HG02885 (cell line): ENCODE data around the gene TMED7.
A peak's percentile ranks its signal among the peaks of the same experiment; 100 is the strongest.
"Not testable (repeated sequence)": the region's sequence is repeated elsewhere in the genome, so short reads cannot be mapped to it uniquely, and the experiment has no call there.

Source experiments
- ATAC-seq: cut with Tn5 transposase; IDR thresholded peaks from one replicate; pipeline ENCODE4 v1.9.1; 2021; ENCODE audit warnings: mild to moderate bottlenecking; ENCODE audit not compliant: unreplicated experiment, poor library complexity

TMED7 gene

DNA sequence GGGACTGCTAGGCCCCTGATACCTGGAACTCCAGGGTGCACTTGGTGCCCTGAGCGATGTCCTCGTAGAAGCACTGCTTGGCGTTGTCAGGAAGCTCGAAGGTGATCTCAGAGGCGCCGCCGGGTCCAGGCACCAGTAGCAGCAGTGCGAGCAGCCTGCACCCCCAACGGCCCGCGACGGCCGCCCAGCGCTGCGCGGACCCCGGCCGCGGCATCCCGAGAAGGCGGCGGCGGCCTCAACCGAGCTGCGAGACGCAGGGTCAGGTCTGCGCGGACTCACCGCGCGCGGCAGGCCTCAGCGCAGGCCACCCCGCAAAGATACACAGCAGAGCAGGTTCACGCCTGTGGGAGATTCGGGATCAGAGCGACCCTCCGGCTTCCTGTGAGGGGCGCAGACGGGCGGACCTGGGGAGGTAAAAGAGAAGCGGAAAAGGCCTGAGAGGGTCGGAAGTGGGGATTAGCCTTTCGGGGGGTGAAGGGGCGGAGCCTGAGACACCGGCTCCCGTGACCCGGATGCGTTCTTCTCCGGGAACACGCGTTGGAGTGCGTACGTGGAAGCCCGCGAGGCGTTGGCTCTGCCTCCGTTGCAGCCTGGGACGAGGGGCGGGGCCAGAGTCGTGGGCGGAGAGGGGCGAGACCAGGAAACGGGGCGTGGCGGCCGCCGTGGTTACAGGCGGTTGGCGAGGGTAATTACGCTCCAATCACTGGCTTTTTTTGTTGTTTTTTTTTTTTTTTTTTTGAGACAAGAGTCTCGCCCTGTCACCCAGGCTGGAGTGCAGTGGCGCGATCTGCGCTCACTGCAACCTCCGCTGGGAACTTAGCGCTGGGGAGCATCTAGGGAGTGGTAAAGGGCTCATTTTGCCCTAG lies at the start of gene TMED7:
TSS of gene TMED7 (minus strand) at position 458 of the 866 bp plus-strand sequence. CDS start at position 214, 244 bp downstream.
- peak; percentile 88 for ATAC-seq

DNA sequence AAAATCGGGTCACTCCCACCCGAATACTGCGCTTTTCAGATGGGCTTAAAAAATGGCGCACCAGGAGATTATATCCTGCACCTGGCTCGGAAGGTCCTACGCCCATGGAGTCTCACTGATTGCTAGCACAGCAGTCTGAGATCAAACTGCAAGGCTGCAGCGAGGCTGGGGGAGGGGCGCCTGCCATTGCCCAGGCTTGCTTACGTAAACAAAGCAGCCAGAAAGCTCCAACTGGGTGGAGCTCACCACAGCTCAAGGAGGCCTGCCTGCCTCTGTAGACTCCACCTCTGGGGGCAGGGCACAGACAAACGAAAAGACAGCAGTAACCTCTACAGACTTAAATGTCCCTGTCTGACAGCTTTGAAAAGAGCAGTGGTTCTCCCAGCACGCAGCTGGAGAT lies 48.9 kb upstream of the TMED7 start:
- not testable (repeated sequence) for ATAC-seq

DNA sequence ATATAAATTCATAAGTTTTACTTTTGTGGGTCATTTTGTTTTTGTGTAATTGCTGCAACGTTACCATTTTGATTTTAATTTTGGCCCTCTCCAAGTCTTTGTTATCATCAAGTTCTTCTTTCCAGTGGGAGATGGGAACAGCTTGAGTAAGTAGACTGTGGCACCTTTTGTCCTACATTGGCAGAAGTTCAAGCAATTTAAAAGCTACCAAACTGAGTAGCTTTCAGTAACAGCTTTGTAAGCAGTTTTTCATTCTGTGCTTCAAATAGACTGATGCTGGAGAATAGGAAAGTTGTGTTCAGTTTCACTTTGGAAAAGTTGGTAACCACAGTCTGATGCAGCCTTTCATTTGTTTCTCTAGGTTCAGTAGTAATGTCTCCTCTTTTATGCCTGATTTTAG lies 47.8 kb upstream of the TMED7 start:
- no peak for ATAC-seq

DNA sequence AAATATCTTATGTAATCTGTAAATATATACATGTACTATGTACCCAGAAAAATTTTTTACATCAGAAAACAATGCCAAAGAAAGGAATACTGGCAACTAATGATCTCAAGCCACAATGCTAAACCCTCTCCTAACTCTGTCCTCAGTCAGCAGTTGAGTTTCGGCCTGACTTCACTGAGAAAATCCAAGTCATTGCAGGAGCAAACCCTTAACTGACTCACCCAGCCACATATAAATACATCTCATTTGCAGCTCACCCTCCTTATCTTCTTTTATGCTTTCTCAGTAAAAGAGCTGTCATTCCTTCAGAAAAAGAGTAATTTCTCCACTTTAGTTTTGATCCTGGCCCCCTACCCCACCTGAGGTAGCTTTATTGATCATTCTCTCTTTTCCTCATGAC lies 46.1 kb upstream of the TMED7 start:
- ATAC-seq = no peak

DNA sequence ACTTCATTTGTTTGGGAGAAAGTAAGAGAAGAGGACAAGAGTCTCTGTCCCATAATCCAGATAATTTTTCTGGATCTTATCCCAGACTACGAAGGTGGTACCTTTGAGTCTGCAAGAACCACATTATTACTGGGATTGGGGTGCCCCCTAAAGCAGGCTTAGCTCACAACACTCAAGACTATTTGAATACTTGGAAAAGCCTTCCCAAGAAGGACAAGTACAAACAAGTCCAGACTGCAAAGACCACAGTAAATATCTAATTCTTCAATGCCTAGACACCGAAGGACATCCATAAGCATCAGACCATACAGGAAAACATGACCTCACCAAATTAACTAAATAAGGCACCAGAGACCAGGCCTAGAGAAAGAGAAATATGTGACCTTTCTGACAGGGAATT lies 40.2 kb upstream of the TMED7 start:
- ATAC-seq = no peak

DNA sequence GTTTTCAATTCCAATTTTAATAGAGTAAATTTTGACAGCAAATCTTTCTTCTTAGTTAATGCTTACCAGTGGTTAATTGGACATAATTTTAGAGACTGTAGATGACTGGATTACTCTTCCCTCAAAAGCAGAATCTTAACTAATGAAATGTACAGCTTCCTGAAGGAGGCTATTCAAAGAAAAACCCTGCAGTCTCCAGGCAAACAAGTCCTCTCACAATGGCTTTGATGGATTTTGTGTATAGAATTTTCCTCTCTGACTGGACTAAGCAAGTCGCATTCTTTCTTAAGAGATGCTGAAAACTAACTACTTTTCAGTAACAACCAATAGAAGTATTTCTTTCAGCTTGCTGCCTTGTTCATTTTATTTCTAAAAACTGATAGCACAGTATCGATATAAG lies 35.7 kb upstream of the TMED7 start:
- no peak for ATAC-seq

DNA sequence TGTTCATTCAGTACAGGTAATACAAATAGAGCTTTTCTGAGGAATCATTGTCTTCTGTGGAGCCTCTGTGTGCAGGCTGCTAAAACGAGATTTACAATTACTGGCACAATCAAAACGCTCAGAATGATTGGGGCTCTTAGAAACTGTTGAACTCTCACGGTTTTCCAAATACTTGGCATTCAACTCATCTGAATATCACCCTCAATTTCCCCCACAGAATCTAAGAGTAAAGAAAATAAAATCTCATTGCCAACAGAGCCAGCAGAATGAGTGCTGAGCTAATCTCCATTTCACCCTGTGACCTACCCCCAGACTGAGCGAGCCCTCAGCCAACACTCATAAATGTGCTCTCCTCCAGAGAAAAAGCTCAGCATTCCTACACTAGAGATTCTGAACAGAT lies 35.3 kb upstream of the TMED7 start:
- no peak for ATAC-seq

DNA sequence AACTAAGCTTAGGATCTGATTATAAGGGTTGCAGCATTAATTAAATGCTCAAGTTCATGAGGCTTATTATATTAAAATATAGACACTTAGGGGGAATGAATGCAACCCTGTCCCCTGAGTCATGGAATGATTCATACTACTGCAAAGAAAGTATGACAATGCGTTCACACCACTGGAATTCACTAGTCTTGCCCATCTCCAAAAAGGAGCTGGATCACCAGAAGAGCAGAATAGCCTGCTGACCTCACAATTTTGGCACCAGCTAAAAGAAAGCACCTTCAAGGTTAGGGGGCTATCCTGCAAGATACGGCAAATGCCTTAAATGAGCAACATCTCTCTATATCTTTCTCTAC lies 32.0 kb upstream of the TMED7 start:
- ATAC-seq = no peak

DNA sequence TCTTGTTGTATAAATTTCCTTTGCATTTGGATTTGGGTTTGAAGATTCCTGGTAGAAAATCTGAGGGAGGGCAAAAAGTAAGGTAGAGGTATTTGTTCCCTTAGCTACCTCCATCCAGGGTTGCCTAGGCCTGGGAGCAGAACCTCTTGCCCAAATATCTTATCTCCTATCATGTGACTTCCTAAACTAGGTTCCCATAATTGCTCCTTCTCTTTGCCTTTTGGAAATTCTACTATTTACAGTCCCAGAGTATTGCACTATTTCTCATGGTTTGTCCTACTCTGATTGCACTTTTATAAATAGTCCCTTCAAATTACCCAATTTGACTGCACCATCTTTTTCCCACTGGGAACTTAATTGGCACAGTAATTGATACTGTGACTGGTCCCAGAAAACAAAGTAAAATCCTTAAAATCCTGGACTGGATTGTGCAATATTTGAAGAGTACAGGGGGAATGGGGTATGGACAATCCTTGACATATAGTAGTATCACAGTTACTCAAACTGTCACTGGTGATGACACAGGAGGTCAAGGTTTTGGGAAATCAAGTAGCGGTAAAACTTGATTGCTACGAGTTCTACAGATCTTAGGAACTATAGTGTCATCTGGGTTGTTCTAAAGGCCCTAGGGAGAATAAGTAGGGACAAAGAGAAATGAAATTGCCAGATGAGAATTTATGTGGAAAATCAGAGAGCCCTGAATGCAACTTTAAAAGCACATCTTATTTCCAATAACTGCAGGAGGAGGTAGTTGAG lies 31.5 kb upstream of the TMED7 start:
- no peak for ATAC-seq

DNA sequence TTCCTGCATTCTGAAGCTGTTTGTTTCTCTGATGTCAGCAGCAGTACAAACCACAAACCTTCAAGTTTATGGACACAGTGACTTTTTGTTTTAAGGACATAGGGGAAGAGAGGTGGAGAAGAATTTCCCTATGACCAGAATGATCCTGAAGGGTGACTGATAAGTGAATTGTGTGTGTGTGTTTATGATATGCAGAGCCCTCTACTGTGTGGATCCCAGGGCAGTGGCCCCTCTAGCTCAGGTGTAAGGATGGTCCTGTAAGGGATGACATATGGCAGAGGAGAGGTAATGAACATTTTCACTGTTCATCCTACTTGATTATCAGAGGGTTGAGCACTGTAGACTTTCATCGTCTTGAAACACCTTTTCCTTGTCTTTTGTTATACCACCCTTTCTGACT lies 30.6 kb upstream of the TMED7 start:
- ATAC-seq = no peak

DNA sequence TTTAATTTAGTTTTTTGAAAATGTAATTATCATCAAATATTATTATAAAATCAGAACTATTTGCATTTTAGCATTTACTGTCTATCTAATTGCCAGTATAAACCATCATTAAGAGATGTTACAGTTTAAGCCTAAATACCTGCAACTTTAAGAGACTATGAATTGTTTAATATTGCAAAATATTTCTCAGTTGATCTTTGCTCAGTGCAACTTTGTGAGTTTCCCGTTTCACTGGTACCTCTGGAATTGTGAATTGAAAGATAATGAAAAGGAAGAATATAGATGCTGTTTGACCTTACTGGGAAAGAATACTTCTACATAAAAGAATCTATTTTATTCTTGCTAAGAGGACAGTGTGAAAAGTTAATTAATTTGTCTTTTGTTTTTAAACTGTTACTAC lies 30.2 kb upstream of the TMED7 start:
- ATAC-seq = no peak

DNA sequence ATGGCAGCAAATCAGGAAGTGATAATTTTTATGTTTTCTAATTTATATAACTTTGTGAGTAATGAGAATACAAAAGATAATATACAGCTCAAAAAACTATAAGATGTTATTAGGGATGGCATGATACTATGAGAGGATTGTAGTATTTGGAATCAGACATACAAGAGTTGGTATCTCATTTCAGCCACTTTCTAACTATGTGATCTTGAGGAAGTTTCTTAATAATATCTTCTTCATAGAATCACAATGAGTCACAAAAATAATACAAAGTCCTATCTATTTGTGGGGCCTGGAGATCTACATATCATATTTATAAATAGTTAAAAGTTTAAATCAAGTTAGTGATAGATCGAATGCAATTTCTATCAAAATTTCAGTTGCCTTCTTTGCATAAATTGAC lies 23.7 kb upstream of the TMED7 start:
- no peak for ATAC-seq

DNA sequence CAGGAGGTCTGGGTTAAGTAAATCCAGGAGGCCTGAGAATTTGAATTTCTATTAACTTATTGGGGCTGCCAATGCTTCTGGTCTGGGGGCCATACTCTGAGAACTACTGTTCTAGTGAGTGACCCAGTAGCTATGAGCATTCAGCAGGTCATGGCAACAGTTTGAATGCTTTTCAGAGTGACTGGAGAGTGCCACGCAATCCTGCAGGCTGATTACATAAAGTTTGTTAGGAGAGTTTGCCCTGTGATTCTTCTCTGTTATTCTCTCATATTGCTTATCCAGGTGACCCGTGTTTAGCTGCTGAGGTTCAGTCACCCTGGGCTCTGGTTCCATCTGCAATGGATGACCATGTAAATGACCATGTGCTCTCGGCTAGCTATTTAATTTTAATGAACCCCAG lies 22.2 kb upstream of the TMED7 start:
- no peak for ATAC-seq

DNA sequence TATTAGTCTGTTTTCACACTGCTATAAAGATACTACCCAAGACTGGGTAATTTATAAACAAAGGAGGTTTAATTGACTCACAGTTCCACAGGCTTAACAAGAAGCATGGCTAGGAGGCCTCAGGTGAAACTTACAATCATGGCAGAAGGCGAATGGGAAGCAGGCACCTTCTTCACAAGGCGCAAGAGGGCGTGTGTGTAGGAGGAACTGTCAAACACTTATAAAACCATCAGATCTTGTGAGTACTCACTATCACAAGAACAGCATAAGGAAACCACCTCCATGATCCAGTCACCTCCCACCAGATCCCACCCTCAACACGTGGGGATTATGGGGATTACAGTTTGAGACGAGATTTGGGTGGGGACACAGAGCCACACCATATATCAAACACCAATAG lies 19.6 kb upstream of the TMED7 start:
- not testable (repeated sequence) for ATAC-seq

DNA sequence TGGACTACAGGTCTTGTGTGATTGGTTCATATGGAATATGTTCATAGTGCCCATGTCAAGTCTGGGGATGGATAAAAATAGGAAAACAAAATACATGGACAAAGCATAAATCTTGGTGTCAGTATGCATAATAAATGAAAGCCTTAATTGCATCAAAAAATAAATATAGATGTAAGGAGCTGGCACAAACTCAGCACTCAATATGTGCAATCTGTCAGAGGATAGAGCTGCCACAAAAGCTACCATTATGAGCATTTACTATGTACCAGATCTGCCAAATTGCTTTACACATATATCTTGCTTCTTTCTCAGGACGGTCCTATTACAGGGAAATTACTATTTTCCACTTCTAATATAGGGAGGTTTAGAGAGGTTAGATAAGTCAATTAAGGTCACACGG lies 18.2 kb upstream of the TMED7 start:
- no peak for ATAC-seq

DNA sequence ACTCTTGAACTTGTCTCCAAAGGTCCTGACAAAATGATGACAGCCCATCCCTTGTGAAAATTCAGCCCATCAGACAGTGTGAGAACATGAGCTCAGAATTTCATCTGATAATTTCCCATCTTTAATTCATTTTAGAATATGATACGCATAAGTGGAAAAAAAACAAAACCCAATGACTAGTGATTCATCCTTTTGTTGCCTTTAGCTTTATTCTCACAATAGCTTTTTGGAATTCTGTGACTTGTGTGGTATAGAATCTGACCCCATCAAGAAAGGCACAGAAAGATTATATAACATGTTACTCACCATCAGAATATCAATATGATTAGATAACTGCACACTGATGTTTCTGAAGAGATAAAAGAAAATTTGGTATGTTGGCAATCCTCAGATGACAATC lies 16.1 kb upstream of the TMED7 start:
- no peak for ATAC-seq

DNA sequence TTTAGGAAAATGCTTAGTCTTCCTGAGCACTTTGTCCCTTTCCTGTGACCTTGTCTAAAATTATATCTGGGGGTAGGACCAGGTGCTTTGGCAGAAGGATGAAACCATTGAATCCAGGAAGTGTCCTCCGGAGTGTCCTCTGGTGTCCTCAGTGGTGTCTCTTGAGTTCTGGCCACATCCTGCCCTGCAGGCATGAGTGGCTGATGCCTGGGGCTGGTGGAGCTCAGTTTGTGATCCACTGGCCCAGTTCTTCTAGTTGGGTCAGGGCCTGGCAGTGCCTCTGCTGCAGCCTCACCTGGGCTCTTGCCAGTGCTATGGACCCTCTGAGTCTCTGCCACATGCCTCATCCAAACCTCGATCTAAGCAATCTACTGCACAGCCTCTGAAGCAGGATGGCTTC lies 14.4 kb upstream of the TMED7 start:
- ATAC-seq = no peak

DNA sequence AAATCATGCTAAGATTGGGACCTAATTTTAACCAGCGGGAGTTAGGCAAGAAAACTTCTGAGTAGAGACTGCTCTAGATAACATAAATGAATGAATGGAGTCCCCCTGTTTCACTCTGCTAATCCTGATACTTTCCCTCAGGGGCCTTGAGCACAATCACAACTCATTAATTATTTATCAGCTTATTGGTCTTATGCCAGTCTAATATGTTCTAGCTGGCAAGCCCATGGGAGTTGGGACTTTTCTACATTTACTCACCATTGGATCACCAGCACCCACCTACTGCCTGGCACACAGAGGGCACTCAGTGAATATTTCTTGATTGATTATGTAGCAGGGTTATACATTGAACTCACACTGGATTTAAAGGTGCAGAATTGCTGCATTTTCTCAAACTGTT lies 13.5 kb upstream of the TMED7 start:
- ATAC-seq = no peak

DNA sequence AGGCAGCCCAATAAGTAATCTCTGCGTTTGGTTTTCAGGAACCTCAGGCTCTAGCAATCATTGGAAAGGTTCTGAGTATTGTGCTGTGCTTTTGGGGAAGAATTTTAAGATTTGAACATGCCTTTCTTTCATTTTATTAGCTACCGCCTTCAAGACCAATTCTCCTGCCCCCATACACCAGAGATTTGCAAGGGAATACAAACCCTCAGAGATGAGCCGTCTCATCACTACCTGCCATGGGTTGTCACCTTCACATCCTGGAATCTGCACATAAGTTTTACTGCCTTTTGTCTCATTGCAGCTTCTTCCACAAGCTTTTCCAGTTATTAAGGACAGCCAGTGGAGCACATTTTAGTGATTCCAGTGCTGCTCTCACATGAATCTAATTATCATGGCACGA lies 11.7 kb upstream of the TMED7 start:
- ATAC-seq = no peak

DNA sequence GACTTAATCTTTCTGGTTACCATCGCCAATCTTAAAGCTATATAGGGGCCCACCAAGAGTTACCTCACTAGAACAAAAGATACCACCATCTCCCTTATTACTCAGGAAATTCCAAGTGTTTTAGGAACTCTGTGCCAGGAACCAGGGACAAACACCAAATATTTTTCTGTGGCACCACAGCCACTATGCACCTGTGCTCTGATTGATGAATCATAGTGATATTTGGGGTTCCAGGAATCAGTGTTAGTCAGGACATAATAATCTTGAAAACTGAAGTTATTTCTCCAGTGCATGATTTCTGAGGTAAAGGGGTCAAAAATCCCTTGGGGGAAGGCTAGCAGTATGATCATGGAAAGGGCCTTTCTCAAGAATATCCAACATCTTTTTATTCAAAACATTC lies 10.2 kb upstream of the TMED7 start:
- no peak for ATAC-seq

DNA sequence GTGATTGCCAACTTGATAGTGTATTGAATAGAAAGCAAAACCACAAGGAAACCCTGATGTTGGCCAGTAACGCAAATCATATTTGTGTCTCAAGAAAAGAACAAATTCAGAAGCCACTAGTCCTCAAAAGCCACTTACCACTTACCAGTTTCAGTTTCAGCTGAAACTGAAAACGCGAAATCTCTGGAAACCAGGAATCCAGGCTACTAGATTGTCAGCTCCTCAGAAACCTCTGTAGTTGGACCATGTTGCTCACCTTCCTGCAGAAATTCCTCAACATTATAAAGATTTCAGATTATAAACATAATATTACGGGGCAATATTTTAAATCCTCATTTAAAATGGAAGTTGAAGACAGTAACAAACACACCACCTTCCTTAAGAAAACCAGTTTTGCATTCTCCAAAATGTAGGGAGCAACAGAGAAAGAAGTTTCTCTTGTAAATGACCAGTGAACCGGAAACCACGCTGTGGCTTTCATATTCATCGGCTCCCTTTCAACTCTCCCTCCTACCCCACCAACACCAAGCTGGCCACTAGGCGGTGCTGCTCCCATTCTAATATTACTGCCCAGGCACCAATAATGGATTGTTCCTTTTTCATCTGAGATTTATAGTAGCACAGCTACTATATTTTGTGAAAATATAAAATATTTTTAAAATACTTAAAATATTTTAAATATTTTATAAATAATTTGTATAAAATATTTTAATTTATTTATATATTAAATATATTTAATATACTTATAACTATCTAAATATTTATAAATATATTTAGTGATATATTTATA lies 8.7 kb upstream of the TMED7 start:
- ATAC-seq = peak; percentile 70
